ENCODE results near the gene EFNA5.

DNA sequence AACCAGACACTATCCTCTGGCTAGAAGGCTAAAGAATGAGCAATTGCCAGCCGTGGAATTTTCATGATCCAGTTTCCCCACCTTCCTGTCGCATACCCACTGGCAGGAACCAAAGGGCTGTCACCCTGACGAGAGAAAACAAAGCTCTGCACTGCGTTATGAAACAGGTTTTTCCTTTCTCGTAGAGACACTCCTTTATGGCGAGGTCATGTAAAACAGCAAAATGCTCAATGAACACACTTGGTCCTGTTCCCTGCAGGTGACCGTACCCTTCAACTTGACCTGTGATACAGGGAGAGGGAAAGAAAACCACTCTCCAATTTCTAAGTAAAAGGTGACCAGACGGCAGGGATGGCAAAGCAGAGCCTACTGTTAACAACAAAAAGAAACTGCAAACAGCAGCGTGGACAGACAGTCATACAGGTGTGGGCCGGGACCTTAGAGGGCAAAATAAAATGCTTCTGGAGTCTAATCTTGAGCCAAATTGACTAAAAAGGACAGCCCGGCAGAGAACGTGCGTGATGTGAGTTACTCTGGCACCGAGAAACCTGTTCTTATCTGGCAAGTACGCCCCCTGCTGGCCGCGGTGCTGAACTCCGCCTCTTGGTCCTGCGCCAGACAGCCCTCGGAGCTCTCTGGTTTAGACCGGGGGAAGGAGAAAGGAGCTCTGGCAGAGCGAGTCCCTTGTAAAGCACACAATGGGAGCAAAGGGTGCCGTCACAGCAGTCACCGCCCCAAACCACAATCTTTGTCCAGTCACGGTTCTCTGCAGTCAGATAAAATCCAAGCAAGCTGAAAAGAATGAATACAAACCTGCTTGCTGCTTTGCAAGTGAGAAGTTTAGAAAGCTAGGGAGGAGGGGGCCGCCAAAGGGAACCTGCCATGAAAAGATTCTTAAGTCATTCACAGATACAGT lies 98.9 kb downstream of the EFNA5 start:
- TF ChIP-seq, protein P1, sequence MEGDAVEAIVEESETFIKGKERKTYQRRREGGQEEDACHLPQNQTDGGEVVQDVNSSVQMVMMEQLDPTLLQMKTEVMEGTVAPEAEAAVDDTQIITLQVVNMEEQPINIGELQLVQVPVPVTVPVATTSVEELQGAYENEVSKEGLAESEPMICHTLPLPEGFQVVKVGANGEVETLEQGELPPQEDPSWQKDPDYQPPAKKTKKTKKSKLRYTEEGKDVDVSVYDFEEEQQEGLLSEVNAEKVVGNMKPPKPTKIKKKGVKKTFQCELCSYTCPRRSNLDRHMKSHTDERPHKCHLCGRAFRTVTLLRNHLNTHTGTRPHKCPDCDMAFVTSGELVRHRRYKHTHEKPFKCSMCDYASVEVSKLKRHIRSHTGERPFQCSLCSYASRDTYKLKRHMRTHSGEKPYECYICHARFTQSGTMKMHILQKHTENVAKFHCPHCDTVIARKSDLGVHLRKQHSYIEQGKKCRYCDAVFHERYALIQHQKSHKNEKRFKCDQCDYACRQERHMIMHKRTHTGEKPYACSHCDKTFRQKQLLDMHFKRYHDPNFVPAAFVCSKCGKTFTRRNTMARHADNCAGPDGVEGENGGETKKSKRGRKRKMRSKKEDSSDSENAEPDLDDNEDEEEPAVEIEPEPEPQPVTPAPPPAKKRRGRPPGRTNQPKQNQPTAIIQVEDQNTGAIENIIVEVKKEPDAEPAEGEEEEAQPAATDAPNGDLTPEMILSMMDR (conservative IDR thresholded peaks at IDR 0.05), result peak; percentile 95
- no peak for TF ChIP-seq EZH2 (IDR thresholded peaks at IDR 0.05; ENCODE audit: low read depth)

Data from PC-9 (cell line).